SK-N-SH (cell line): ENCODE results near the gene DNAJB12. TPM values are rescaled to one million over a fixed set of nuclear protein-coding genes. Genes with fewer than 3 reads are reported as not detected.

Experiments
- CTCF ChIA-PET: fragments of 300-600, 350-600 bp; formaldehyde crosslinking; extraction: SDS; loops from one replicate; lab custom pipeline; 2021; lab: Yijun Ruan, JAX
- POLR2A ChIA-PET: fragments of 350-600 bp; sonication (Branson Sonifier 250); formaldehyde crosslinking; extraction: SDS; loops from one replicate; lab custom pipeline; 2020; ENCODE audit warnings: antibody characterized with exemption, inconsistent platforms; lab: Yijun Ruan, JAX
- DNase-seq: peaks from one replicate; pipeline ENCODE4 v3.0.0; 2012
- H2AFZ ChIP-seq: fragments of 200-600 bp; sonication (generic); 2 replicates; pipeline ENCODE4 v1.8.1; 2016; ENCODE audit warnings: antibody characterized with exemption, mild to moderate bottlenecking, low read depth
- H3F3A ChIP-seq: fragments of 200-600 bp; sonication (generic); replicated peaks from 2 replicates; pipeline ENCODE3; 2016; ENCODE audit warnings: antibody characterized with exemption, mild to moderate bottlenecking; ENCODE audit not compliant: insufficient read depth
- H3K27ac ChIP-seq, 2 experiments: fragments of 200-500 bp in 1 of 2; fragments of 200-600 bp in 1 of 2; sonication (Bioruptor generic) in 1 of 2; sonication (generic), shearing (Covaris generic) in 1 of 2; 2 replicates each; pipeline versions ENCODE4 v1.5.1 to v1.6.1; 2014 to 2016; ENCODE audit warnings: low read depth in 2 of 2, inconsistent platforms in 1 of 2, low read length in 1 of 2, mild to moderate bottlenecking in 1 of 2, mixed read lengths in 1 of 2
- H3K27me3 ChIP-seq: fragments of 200-600 bp; sonication (generic), shearing (Covaris generic); 2 replicates; pipeline ENCODE4 v1.6.1; 2016; ENCODE audit warnings: mixed run types; ENCODE audit not compliant: insufficient read depth
- H3K36me3 ChIP-seq, 2 experiments: fragments of 200-500 bp in 1 of 2; fragments of 200-600 bp in 1 of 2; sonication (Bioruptor generic) in 1 of 2; sonication (generic) in 1 of 2; replicated peaks in 1 of 2; 2 replicates each; pipeline versions ENCODE3 to v1.5.1; 2014 to 2016; ENCODE audit warnings: low read length in 1 of 2, mild to moderate bottlenecking in 1 of 2; ENCODE audit not compliant: insufficient read depth in 2 of 2, control insufficient read depth in 1 of 2
- H3K4me1 ChIP-seq, 2 experiments: fragments of 200-500 bp in 1 of 2; fragments of 200-600 bp in 1 of 2; sonication (Bioruptor generic) in 1 of 2; sonication (generic), shearing (Covaris generic) in 1 of 2; 2 replicates each; pipeline versions ENCODE4 v1.5.1 to v1.6.1; 2014 to 2016; ENCODE audit warnings: low read depth in 1 of 2, low read length in 1 of 2, mixed run types in 1 of 2; ENCODE audit not compliant: insufficient read depth in 2 of 2, control insufficient read depth in 1 of 2
- H3K4me2 ChIP-seq: fragments of 200-600 bp; sonication (generic), shearing (Covaris generic); 2 replicates; pipeline ENCODE4 v1.6.1; 2017; ENCODE audit warnings: mixed run types
- H3K4me3 ChIP-seq, 2 experiments: fragments of 200-500 bp in 1 of 2; fragments of 200-600 bp in 1 of 2; sonication (Bioruptor generic) in 1 of 2; sonication (generic), shearing (Covaris generic) in 1 of 2; 2 replicates each; pipeline versions ENCODE4 v1.5.1 to v1.8.1; 2014 to 2016; ENCODE audit warnings: low read depth in 2 of 2, inconsistent platforms in 1 of 2, low read length in 1 of 2, mild to moderate bottlenecking in 1 of 2, mixed read lengths in 1 of 2, moderate library complexity in 1 of 2
- H3K79me2 ChIP-seq: fragments of 200-600 bp; sonication (generic); 2 replicates; pipeline ENCODE4 v1.8.1; 2017; ENCODE audit warnings: mild to moderate bottlenecking; ENCODE audit not compliant: insufficient read depth
- H3K9ac ChIP-seq: fragments of 200-600 bp; sonication (generic); 2 replicates; pipeline ENCODE4 v1.6.1; 2017; ENCODE audit warnings: mixed run types
- H3K9me2 ChIP-seq: fragments of 200-600 bp; sonication (generic); 2 replicates; pipeline ENCODE4 v1.6.1; 2017; ENCODE audit warnings: mixed run types
- H3K9me3 ChIP-seq: fragments of 200-600 bp; sonication (generic); 2 replicates; pipeline ENCODE4 v1.6.1; 2017; ENCODE audit warnings: mixed run types, mild to moderate bottlenecking, moderate library complexity
- H4K20me1 ChIP-seq: fragments of 200-600 bp; sonication (generic); 2 replicates; pipeline ENCODE4 v1.6.1; 2017; ENCODE audit warnings: mild to moderate bottlenecking, mixed run types; ENCODE audit not compliant: insufficient read depth
- CHD2 ChIP-seq: fragments of 150-350 bp; IDR thresholded peaks from 2 replicates; pipeline ENCODE4 v1.6.1; 2018; ENCODE audit warnings: low read length; ENCODE audit not compliant: partially characterized antibody
- FOXM1 ChIP-seq: IDR thresholded peaks from 2 replicates; pipeline ENCODE4 v1.4.0; 2012; ENCODE audit warnings: low read depth, mild to moderate bottlenecking
- GATA2 ChIP-seq: sonication (generic); formaldehyde crosslinking; IDR thresholded peaks from 2 replicates; pipeline ENCODE4 v1.5.0; 2020; ENCODE audit warnings: mild to moderate bottlenecking, missing genetic modification reagents
- MEF2A ChIP-seq: IDR thresholded peaks from 2 replicates; pipeline ENCODE4 v1.4.0; 2012; ENCODE audit warnings: low read depth, borderline replicate concordance
- POLR2AphosphoS5 ChIP-seq: IDR thresholded peaks from 2 replicates; pipeline ENCODE4 v1.6.1; 2012; ENCODE audit warnings: low read depth, low read length
- RCOR1 ChIP-seq: fragments of 150-350 bp; IDR thresholded peaks from 2 replicates; pipeline ENCODE4 v1.6.1; 2017; ENCODE audit warnings: antibody characterized with exemption, low read length
- SIN3A ChIP-seq: IDR thresholded peaks from 2 replicates; pipeline ENCODE4 v1.6.1; 2012; ENCODE audit warnings: low read depth, mild to moderate bottlenecking, low read length, moderate library complexity, borderline replicate concordance
- TAF1 ChIP-seq: IDR thresholded peaks from 2 replicates; pipeline ENCODE4 v1.6.1; 2012; ENCODE audit warnings: low read depth, mild to moderate bottlenecking, low read length, moderate library complexity, borderline replicate concordance
- TCF12 ChIP-seq: IDR thresholded peaks from 2 replicates; pipeline ENCODE4 v1.4.0; 2012
- TEAD4 ChIP-seq: IDR thresholded peaks from 2 replicates; pipeline ENCODE4 v1.4.0; 2012; ENCODE audit warnings: mild to moderate bottlenecking, borderline replicate concordance; ENCODE audit not compliant: insufficient read depth
- YY1 ChIP-seq: IDR thresholded peaks from 2 replicates; pipeline ENCODE4 v1.4.0; 2012; ENCODE audit warnings: low read depth, mild to moderate bottlenecking
- WGBS: methylation state at CpG from one replicate; pipeline ENCODE4 v1.1.6; 2017; ENCODE audit warnings: low lambda C conversion rate; 5-methylcytosine and 5-hydroxymethylcytosine counted together
- polyA plus RNA-seq, 3 experiments: library from polyadenylated mRNA; depleted of rRNA; stranded (reverse); fragments of >200 nt; gene quantifications; 2 replicates each; pipeline ENCODE4 v1.2.3, GENCODE V29; 2012
- TF ChIP-seq, protein P1 (sequence below): fragments of 150-350 bp; IDR thresholded peaks from 2 replicates; pipeline ENCODE4 v1.6.1; 2017; ENCODE audit warnings: antibody characterized with exemption, low read length, low read depth, borderline replicate concordance
- TF ChIP-seq, protein P2 (sequence below): fragments of 200-600 bp; sonication (generic); IDR thresholded peaks from 2 replicates; pipeline ENCODE4 v1.6.1; 2017; ENCODE audit warnings: antibody characterized with exemption, mild to moderate bottlenecking, moderate library complexity
- TF ChIP-seq, protein P3 (sequence below): IDR thresholded peaks from 2 replicates; pipeline ENCODE4 v1.4.0; 2012; ENCODE audit warnings: low read depth
- TF ChIP-seq, protein P4 (sequence below): IDR thresholded peaks from 2 replicates; pipeline ENCODE4 v1.4.0; 2012; ENCODE audit warnings: low read depth, borderline replicate concordance
- TF ChIP-seq, protein P5 (sequence below): IDR thresholded peaks from 2 replicates; pipeline ENCODE4 v1.6.1; 2012; ENCODE audit warnings: mild to moderate bottlenecking, low read depth, low read length, moderate library complexity

The DNAJB12 gene
- polyA plus RNA-seq, 1 of the 3 experiments (the other 2 are of a cell fraction): 25.8 TPM

DNA sequence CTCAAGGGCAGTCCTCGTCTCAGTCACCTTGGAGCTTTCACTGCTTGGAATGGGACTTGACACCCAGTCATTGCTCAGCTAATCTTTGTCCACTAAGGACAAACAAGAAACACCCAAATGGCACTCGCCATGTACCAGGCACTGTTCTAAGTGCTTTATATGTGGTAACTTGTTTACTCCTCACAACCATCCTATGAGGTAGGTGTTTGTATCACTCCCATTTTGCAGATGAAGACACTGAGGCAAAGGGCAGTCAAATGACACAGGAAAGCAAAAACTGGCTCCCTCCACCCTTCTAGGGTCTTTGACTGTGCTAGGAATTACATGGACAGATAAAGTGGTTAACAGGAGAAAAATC, 24.7 kb downstream of the DNAJB12 start (continued):
- TF ChIP-seq, protein P1, sequence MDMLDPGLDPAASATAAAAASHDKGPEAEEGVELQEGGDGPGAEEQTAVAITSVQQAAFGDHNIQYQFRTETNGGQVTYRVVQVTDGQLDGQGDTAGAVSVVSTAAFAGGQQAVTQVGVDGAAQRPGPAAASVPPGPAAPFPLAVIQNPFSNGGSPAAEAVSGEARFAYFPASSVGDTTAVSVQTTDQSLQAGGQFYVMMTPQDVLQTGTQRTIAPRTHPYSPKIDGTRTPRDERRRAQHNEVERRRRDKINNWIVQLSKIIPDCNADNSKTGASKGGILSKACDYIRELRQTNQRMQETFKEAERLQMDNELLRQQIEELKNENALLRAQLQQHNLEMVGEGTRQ: no peak
- TF ChIP-seq CHD2 (no peak), RCOR1 (no peak), MEF2A (no peak), TCF12 (no peak)
- TF ChIP-seq, protein P2, sequence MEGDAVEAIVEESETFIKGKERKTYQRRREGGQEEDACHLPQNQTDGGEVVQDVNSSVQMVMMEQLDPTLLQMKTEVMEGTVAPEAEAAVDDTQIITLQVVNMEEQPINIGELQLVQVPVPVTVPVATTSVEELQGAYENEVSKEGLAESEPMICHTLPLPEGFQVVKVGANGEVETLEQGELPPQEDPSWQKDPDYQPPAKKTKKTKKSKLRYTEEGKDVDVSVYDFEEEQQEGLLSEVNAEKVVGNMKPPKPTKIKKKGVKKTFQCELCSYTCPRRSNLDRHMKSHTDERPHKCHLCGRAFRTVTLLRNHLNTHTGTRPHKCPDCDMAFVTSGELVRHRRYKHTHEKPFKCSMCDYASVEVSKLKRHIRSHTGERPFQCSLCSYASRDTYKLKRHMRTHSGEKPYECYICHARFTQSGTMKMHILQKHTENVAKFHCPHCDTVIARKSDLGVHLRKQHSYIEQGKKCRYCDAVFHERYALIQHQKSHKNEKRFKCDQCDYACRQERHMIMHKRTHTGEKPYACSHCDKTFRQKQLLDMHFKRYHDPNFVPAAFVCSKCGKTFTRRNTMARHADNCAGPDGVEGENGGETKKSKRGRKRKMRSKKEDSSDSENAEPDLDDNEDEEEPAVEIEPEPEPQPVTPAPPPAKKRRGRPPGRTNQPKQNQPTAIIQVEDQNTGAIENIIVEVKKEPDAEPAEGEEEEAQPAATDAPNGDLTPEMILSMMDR: no peak

DNA sequence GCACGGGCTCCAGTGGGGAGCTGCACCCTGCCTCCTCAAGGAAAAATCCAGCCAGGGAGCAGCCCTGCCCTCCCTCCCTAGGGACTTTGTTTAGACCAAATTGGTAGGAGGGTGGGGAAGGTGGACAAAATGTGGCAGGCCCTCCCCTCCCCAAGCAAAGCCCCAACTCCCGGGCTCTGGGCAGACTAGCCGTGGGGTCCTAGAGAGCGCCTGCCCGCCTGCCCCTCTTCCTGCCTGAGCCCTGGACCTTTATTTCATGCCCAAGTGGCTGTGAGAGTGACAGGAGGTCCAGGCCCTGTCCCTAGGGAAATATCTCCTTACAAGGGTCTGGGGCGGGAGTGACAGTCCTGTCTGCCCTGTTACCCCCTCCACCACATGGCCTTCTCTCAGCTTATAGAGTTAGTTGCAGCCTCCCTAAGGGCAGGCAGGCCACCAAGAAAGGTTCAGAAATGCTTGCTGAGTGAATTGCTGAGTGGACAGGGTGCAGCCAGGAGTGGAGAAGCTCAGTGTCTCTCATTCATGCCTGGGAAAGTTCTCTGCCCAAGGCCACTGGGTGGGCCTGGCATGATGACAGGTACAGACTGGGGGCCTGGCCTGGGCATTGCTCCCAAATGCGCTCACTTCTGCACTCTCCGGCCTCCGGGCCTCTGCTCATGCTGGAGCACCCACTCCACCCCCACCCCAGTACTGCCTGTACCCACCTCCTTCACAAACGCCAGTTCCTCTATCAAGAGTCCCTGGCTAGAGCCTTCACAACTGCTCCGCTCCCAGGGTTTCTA, 25.2 kb downstream of the DNAJB12 start:
- Histone ChIP-seq H3F3A (peaks cover 9% of the 10 kb centered on the region), H3K9ac (no peak overlapping the region), H2AFZ (no peak overlapping the region), H3K4me1 (peaks cover 16 to 75% of the 10 kb centered on the region in 2 experiments), H3K36me3 (peaks cover 3 to 5% of the 10 kb centered on the region in 2 experiments), H3K79me2 (no peaks in the 10 kb centered on the region), H3K9me3 (no peaks in the 10 kb centered on the region), H3K9me2 (no peaks in the 10 kb centered on the region), H4K20me1 (no peaks in the 10 kb centered on the region), H3K27me3 (no peaks in the 10 kb centered on the region), H3K27ac (peak overlapping the region in 1 of 2 experiments; percentile 91; a peak in 2 of 4 replicates), H3K4me2 (no peak overlapping the region), H3K4me3 (no peak overlapping the region)
- POLR2A ChIA-PET: interaction anchor here (1.0 to 15.0 kb wide), 2 partner anchors 9 to 54 kb away, joined by 5 to 234 read pairs; partner anchors contain the start of gene DDIT4
- CTCF ChIA-PET: interaction anchor here (0.7 to 14.0 kb wide), 12 partner anchors 8 to 433 kb away, joined by 3 to 198 read pairs (median 4); partner anchors contain the start of gene DDIT4
- WGBS: 99% methylated on average over 8 of the region's 11 CpGs
- DNase-seq: no peak
- TF ChIP-seq POLR2AphosphoS5: no peak
- no peak for TF ChIP-seq FOXM1
- TF ChIP-seq GATA2 (CRISPR knock-in tag): no peak
- TF ChIP-seq, protein P3, sequence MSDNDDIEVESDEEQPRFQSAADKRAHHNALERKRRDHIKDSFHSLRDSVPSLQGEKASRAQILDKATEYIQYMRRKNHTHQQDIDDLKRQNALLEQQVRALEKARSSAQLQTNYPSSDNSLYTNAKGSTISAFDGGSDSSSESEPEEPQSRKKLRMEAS: no peak
- TF ChIP-seq, protein P4, sequence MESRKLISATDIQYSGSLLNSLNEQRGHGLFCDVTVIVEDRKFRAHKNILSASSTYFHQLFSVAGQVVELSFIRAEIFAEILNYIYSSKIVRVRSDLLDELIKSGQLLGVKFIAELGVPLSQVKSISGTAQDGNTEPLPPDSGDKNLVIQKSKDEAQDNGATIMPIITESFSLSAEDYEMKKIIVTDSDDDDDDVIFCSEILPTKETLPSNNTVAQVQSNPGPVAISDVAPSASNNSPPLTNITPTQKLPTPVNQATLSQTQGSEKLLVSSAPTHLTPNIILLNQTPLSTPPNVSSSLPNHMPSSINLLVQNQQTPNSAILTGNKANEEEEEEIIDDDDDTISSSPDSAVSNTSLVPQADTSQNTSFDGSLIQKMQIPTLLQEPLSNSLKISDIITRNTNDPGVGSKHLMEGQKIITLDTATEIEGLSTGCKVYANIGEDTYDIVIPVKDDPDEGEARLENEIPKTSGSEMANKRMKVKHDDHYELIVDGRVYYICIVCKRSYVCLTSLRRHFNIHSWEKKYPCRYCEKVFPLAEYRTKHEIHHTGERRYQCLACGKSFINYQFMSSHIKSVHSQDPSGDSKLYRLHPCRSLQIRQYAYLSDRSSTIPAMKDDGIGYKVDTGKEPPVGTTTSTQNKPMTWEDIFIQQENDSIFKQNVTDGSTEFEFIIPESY: no peak
- TF ChIP-seq SIN3A: no peak
- no peak for TF ChIP-seq TEAD4
- no peak for TF ChIP-seq CHD2
- TF ChIP-seq YY1: no peak
- TF ChIP-seq, protein P5, sequence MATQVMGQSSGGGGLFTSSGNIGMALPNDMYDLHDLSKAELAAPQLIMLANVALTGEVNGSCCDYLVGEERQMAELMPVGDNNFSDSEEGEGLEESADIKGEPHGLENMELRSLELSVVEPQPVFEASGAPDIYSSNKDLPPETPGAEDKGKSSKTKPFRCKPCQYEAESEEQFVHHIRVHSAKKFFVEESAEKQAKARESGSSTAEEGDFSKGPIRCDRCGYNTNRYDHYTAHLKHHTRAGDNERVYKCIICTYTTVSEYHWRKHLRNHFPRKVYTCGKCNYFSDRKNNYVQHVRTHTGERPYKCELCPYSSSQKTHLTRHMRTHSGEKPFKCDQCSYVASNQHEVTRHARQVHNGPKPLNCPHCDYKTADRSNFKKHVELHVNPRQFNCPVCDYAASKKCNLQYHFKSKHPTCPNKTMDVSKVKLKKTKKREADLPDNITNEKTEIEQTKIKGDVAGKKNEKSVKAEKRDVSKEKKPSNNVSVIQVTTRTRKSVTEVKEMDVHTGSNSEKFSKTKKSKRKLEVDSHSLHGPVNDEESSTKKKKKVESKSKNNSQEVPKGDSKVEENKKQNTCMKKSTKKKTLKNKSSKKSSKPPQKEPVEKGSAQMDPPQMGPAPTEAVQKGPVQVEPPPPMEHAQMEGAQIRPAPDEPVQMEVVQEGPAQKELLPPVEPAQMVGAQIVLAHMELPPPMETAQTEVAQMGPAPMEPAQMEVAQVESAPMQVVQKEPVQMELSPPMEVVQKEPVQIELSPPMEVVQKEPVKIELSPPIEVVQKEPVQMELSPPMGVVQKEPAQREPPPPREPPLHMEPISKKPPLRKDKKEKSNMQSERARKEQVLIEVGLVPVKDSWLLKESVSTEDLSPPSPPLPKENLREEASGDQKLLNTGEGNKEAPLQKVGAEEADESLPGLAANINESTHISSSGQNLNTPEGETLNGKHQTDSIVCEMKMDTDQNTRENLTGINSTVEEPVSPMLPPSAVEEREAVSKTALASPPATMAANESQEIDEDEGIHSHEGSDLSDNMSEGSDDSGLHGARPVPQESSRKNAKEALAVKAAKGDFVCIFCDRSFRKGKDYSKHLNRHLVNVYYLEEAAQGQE: no peak
- no peak for TF ChIP-seq MEF2A
- TF ChIP-seq, protein P1: no peak
- no peak for TF ChIP-seq TAF1
- TF ChIP-seq, protein P2: no peak
